ENCODE data around the gene ATP1B1. TPM values are rescaled to one million over a fixed set of nuclear protein-coding genes. Genes with fewer than 3 reads are reported as not detected.

Gene ATP1B1
- total RNA-seq (2021) (20.2 and 23.7 TPM in 2 replicates), Bru-seq, nascent RNA (percentile 70 among the genes with signal in this experiment), BruChase-seq, experiment 1, labeled RNA remaining after a 2-hour chase (percentile 78 among the genes with signal in this experiment), BruChase-seq, experiment 2, labeled RNA remaining after a 6-hour chase (percentile 75 among the genes with signal in this experiment)
- long read RNA-seq, partial matches to known transcripts = 1 of 3 reads
- long read RNA-seq, other reads (novel, unspliced or antisense) = 0 of 3 reads

DNA sequence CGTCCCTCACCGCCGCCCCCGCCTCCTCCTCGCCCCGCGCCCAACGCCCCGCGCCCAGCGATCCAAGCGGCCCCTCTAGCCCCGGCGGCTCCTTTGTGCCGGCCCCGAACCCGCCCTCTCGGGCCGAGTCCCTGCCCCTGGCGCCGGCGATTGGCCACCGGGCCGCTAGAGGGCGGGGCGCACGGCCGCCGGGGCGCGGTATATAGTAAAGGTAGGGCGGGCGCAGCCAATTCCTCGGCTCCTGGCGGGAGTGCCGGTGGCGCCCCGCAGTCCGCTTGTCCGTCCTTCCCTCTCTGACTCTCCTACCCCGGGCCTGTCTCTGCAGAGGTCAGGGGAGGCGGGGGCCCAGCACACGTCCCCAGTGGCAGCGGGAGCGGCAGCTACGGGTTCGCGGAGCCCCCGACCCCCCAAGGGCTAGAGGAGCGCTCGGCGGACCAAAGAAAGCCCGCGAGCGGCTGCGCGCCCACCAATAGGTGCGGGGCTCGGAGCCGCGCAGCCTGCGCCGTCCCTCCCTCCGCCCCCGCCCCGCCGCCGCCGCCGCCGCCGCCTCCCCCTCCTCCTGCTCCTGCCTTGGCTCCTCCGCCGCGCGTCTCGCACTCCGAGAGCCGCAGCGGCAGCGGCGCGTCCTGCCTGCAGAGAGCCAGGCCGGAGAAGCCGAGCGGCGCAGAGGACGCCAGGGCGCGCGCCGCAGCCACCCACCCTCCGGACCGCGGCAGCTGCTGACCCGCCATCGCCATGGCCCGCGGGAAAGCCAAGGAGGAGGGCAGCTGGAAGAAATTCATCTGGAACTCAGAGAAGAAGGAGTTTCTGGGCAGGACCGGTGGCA lies at the start of gene ATP1B1:
Gene ATP1B1 (plus strand): TSS at position 596 of the 826 bp plus-strand sequence. CDS start 140 bp downstream, at position 736.
- no peaks in the 10 kb centered on the region for H3K36me3 ChIP-seq (ENCODE audit: insufficient read depth, low read length, poor library complexity, severe bottlenecking)
- intact Hi-C loops (cut with micrococcal nuclease; ENCODE audit: unreplicated experiment) = loop anchor here (10.0 kb wide), 3 partner anchors 238 to 502 kb away; no protein-coding TSS in a partner anchor
- H3K27ac ChIP-seq (ENCODE audit: low read depth, low read length, poor library complexity, severe bottlenecking) = peak within 1 kb of the TSS; percentile 47
- no TSS peak for BruUV-seq (replicated peaks)
- POLR2A ChIA-PET (ENCODE audit: low non-redundant PET) = interaction anchor here (0.5 to 0.7 kb wide), 3 partner anchors 332 to 379 kb away, joined by 3 to 4 read pairs (median 3); partner anchors contain the start of gene SLC19A2
- TF ChIP-seq EZH2 (IDR thresholded peaks at IDR 0.05; ENCODE audit: borderline replicate concordance, low read depth, low read length, poor library complexity, severe bottlenecking) (no peak), CTCF (conservative IDR thresholded peaks at IDR 0.05; ENCODE audit: low read depth, low read length) (no peak)
- CTCF ChIA-PET = no interaction called here
- peak within 1 kb of the TSS; percentile 70 for H3K4me3 ChIP-seq (ENCODE audit: low read depth, low read length, poor library complexity, severe bottlenecking)
- peak; percentile 88 for DNase-seq (ENCODE audit: low spot score)
- H3K27me3 ChIP-seq (replicated peaks; ENCODE audit: insufficient read depth, low read depth, low read length, poor library complexity) = no peaks in the 10 kb centered on the region
- H3K9me3 ChIP-seq (ENCODE audit: low read depth, low read length, poor library complexity, severe bottlenecking) = no peaks in the 10 kb centered on the region
- H3K4me1 ChIP-seq (ENCODE audit: insufficient read depth, low read length, poor library complexity, severe bottlenecking) = peaks cover 14% of the 10 kb centered on the region

DNA sequence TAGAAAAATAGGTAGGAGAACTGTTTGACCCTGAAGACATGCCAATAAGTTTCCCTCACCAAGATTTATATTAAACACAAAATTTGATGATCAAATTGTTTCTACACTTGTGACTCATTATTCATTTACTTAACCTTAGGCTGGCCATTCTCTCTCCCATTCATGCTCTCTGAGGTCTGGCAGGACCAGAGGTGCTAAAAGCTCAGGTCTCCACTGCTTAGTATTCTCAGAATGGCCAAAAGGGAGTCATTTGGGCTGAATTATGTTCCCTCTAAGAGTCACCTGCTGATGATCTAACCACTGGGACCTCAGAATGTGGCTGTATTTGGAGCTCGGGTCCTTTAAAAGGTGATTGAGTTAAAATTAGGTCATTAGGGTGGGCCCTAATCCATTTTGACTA lies 47.1 kb upstream of the ATP1B1 start:
- TF ChIP-seq CTCF (conservative IDR thresholded peaks at IDR 0.05; ENCODE audit: low read depth, low read length) (no peak), EZH2 (IDR thresholded peaks at IDR 0.05; ENCODE audit: borderline replicate concordance, low read depth, low read length, poor library complexity, severe bottlenecking) (no peak)
- ChIA-PET POLR2A (ENCODE audit: low non-redundant PET) (no interaction called here), CTCF (no interaction called here)

DNA sequence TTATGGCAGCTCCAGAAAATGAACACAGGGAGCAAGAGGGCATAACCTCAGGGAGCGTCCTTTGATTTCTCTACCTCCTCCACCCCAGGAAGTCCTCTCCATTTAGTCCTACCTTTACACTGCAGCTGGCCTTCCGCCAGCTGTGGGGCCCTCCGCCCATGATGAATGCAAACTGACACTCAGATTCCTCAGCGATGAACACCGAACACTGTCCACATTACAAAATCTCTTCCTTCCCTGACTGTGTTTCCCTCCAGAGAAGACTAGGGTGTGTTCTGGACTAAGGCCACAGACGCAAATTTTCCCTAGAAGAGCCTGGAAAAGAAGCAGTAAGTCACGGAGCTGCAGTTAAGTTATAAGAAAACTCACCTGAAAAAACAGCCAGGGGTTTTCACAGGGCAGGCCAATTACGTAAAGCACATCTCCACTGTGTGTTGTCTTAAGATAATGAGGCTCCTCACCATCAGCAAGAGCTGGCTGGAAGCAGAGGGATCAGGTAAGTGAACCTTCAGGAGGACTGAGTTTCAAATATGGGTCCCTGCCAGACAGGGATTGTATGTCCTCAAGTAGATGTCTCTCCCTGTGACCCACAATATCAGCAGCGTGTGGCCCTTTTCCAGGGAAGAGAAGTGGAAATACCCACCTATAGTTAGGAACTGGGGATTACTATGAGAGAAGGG lies 46.3 kb upstream of the ATP1B1 start:
- Histone ChIP-seq H3K4me3 (ENCODE audit: low read depth, low read length, poor library complexity, severe bottlenecking) (no peak overlapping the region), H3K9me3 (ENCODE audit: low read depth, low read length, poor library complexity, severe bottlenecking) (no peaks in the 10 kb centered on the region), H3K36me3 (ENCODE audit: insufficient read depth, low read length, poor library complexity, severe bottlenecking) (no peaks in the 10 kb centered on the region), H3K4me1 (ENCODE audit: insufficient read depth, low read length, poor library complexity, severe bottlenecking) (no peaks in the 10 kb centered on the region), H3K27me3 (replicated peaks; ENCODE audit: insufficient read depth, low read depth, low read length, poor library complexity) (no peaks in the 10 kb centered on the region), H3K27ac (ENCODE audit: low read depth, low read length, poor library complexity, severe bottlenecking) (no peak overlapping the region)
- intact Hi-C loops (cut with micrococcal nuclease; ENCODE audit: unreplicated experiment) = no loop called here
- CTCF ChIA-PET = no interaction called here
- BruUV-seq (replicated peaks) = no TSS peak
- no peak for DNase-seq (ENCODE audit: low spot score)
- TF ChIP-seq CTCF (conservative IDR thresholded peaks at IDR 0.05; ENCODE audit: low read depth, low read length) (no peak), EZH2 (IDR thresholded peaks at IDR 0.05; ENCODE audit: borderline replicate concordance, low read depth, low read length, poor library complexity, severe bottlenecking) (no peak)
- POLR2A ChIA-PET (ENCODE audit: low non-redundant PET) = no interaction called here

More for the DNA sequence above, 47.1 kb upstream of the ATP1B1 start:
- H3K27me3 ChIP-seq (replicated peaks; ENCODE audit: insufficient read depth, low read depth, low read length, poor library complexity) = no peaks in the 10 kb centered on the region
- DNase-seq (ENCODE audit: low spot score) = no peak
- intact Hi-C loops (cut with micrococcal nuclease; ENCODE audit: unreplicated experiment) = no loop called here
- H3K27ac ChIP-seq (ENCODE audit: low read depth, low read length, poor library complexity, severe bottlenecking) = no peak overlapping the region
- no peak overlapping the region for H3K4me3 ChIP-seq (ENCODE audit: low read depth, low read length, poor library complexity, severe bottlenecking)
- no TSS peak for BruUV-seq (replicated peaks)
- H3K4me1 ChIP-seq (ENCODE audit: insufficient read depth, low read length, poor library complexity, severe bottlenecking) = no peaks in the 10 kb centered on the region
- H3K9me3 ChIP-seq (ENCODE audit: low read depth, low read length, poor library complexity, severe bottlenecking) = no peaks in the 10 kb centered on the region
- H3K36me3 ChIP-seq (ENCODE audit: insufficient read depth, low read length, poor library complexity, severe bottlenecking) = no peaks in the 10 kb centered on the region

Data from A673 (cell line).